ACC112 (cell line): ENCODE data around the gene ADAMTSL1.

Source experiments
- H2AFZ ChIP-seq: fragments of 200-600 bp; sonication (generic); one replicate; pipeline ENCODE4 v1.6.0; 2017; ENCODE audit warnings: antibody characterized with exemption, low read length; ENCODE audit not compliant: unreplicated experiment
- H3K27ac ChIP-seq: fragments of 200-600 bp; sonication (generic); 2 replicates; pipeline ENCODE4 v1.5.1; 2014; ENCODE audit warnings: low read depth, mild to moderate bottlenecking, antibody characterized with exemption, low read length, moderate library complexity
- H3K27me3 ChIP-seq: fragments of 200-600 bp; sonication (generic); 2 replicates; pipeline ENCODE4 v1.6.1; 2014; ENCODE audit warnings: mild to moderate bottlenecking, antibody characterized with exemption, low read length, moderate library complexity, mixed read lengths; ENCODE audit not compliant: insufficient read depth
- H3K36me3 ChIP-seq: fragments of 200-600 bp; sonication (generic); 2 replicates; pipeline ENCODE4 v1.6.1; 2016; ENCODE audit warnings: mild to moderate bottlenecking, antibody characterized with exemption, low read length, moderate library complexity, mixed read lengths; ENCODE audit not compliant: insufficient read depth
- H3K4me1 ChIP-seq: fragments of 200-600 bp; sonication (generic); one replicate; pipeline ENCODE4 v1.6.1; 2016; ENCODE audit warnings: low read length, mixed read lengths; ENCODE audit not compliant: insufficient read depth, unreplicated experiment, control insufficient read depth
- H3K4me3 ChIP-seq: fragments of 200-600 bp; sonication (generic); 2 replicates; pipeline ENCODE4 v1.5.1; 2014; ENCODE audit warnings: mild to moderate bottlenecking, low read depth, low read length
- H3K79me2 ChIP-seq: fragments of 200-600 bp; sonication (generic); one replicate; pipeline ENCODE4 v1.6.0; 2016; ENCODE audit warnings: low read length; ENCODE audit not compliant: control insufficient read depth, unreplicated experiment, insufficient read depth

ADAMTSL1 gene

GRCh38 chr9:18825656-18826170 is 351.8 kb downstream of the ADAMTSL1 start:
- Histone ChIP-seq H3K27me3 (no peaks in the 10 kb centered on the region), H2AFZ (no peak overlapping the region), H3K27ac (no peak overlapping the region), H3K4me1 (peaks cover 7% of the 10 kb centered on the region), H3K36me3 (peaks cover 9% of the 10 kb centered on the region; the same call in 1 of the 2 replicates), H3K79me2 (no peaks in the 10 kb centered on the region), H3K4me3 (no peak overlapping the region)

GRCh38 chr9:18826248-18826647 is 352.3 kb downstream of the ADAMTSL1 start:
- Histone ChIP-seq H3K79me2 (no peaks in the 10 kb centered on the region), H3K4me3 (no peak overlapping the region), H3K4me1 (peaks cover 7% of the 10 kb centered on the region), H2AFZ (no peak overlapping the region), H3K36me3 (peaks cover 4% of the 10 kb centered on the region; the same call in 1 of the 2 replicates), H3K27me3 (no peaks in the 10 kb centered on the region), H3K27ac (no peak overlapping the region)

- Histone ChIP-seq H2AFZ (no peak overlapping the region), H3K27me3 (no peaks in the 10 kb centered on the region), H3K27ac (no peak overlapping the region), H3K79me2 (no peaks in the 10 kb centered on the region), H3K4me1 (peaks cover 7% of the 10 kb centered on the region), H3K4me3 (no peak overlapping the region), H3K36me3 (no peaks in the 10 kb centered on the region)
Observed at GRCh38 chr9:18829066-18829465, 355.1 kb downstream of the ADAMTSL1 start.

- H2AFZ ChIP-seq, result no peak overlapping the region
- no peak overlapping the region for H3K4me3 ChIP-seq
- H3K27ac ChIP-seq, result no peak overlapping the region
- H3K4me1 ChIP-seq, result peaks cover 6% of the 10 kb centered on the region
- no peaks in the 10 kb centered on the region for H3K79me2 ChIP-seq
- no peaks in the 10 kb centered on the region for H3K27me3 ChIP-seq
- H3K36me3 ChIP-seq, result no peaks in the 10 kb centered on the region
Observed at GRCh38 chr9:18829873-18830272, 355.9 kb downstream of the ADAMTSL1 start.

- no peak overlapping the region for H2AFZ ChIP-seq
- no peaks in the 10 kb centered on the region for H3K36me3 ChIP-seq
- no peak overlapping the region for H3K4me3 ChIP-seq
- no peaks in the 10 kb centered on the region for H3K79me2 ChIP-seq
- H3K27ac ChIP-seq, result no peak overlapping the region
- H3K27me3 ChIP-seq, result no peaks in the 10 kb centered on the region
- no peaks in the 10 kb centered on the region for H3K4me1 ChIP-seq
Observed at GRCh38 chr9:18834740-18835361, 360.9 kb downstream of the ADAMTSL1 start.

- no peaks in the 10 kb centered on the region for H3K27me3 ChIP-seq
- H3K4me1 ChIP-seq, result no peaks in the 10 kb centered on the region
- H2AFZ ChIP-seq, result no peak overlapping the region
- no peak overlapping the region for H3K27ac ChIP-seq
- H3K4me3 ChIP-seq, result no peak overlapping the region
- H3K36me3 ChIP-seq, result no peaks in the 10 kb centered on the region
- H3K79me2 ChIP-seq, result no peaks in the 10 kb centered on the region
Observed at GRCh38 chr9:18837402-18837801, 363.4 kb downstream of the ADAMTSL1 start.

GRCh38 chr9:18847576-18848275 is 373.8 kb downstream of the ADAMTSL1 start:
- Histone ChIP-seq H3K27me3 (no peaks in the 10 kb centered on the region), H3K36me3 (no peaks in the 10 kb centered on the region), H3K4me3 (no peak overlapping the region), H2AFZ (no peak overlapping the region), H3K4me1 (no peaks in the 10 kb centered on the region), H3K27ac (no peak overlapping the region), H3K79me2 (no peaks in the 10 kb centered on the region)

GRCh38 chr9:18848657-18849056 is 374.7 kb downstream of the ADAMTSL1 start:
- no peaks in the 10 kb centered on the region for H3K4me1 ChIP-seq
- H3K27ac ChIP-seq, result no peak overlapping the region
- H3K36me3 ChIP-seq, result no peaks in the 10 kb centered on the region
- H3K79me2 ChIP-seq, result no peaks in the 10 kb centered on the region
- no peaks in the 10 kb centered on the region for H3K27me3 ChIP-seq
- no peak overlapping the region for H2AFZ ChIP-seq
- no peak overlapping the region for H3K4me3 ChIP-seq

GRCh38 chr9:18849270-18849669 is 375.3 kb downstream of the ADAMTSL1 start:
- no peak overlapping the region for H3K27ac ChIP-seq
- H3K36me3 ChIP-seq, result no peaks in the 10 kb centered on the region
- H3K4me1 ChIP-seq, result no peaks in the 10 kb centered on the region
- no peak overlapping the region for H3K4me3 ChIP-seq
- no peaks in the 10 kb centered on the region for H3K79me2 ChIP-seq
- H2AFZ ChIP-seq, result no peak overlapping the region
- H3K27me3 ChIP-seq, result no peaks in the 10 kb centered on the region

GRCh38 chr9:18849890-18850677 is 376.1 kb downstream of the ADAMTSL1 start:
- Histone ChIP-seq H3K4me3 (no peak overlapping the region), H3K27ac (no peak overlapping the region), H3K27me3 (no peaks in the 10 kb centered on the region), H2AFZ (no peak overlapping the region), H3K36me3 (no peaks in the 10 kb centered on the region), H3K4me1 (no peaks in the 10 kb centered on the region), H3K79me2 (no peaks in the 10 kb centered on the region)
